A673 (cell line): ENCODE measurements around the gene CKAP4. TPM values are rescaled to one million over a fixed set of nuclear protein-coding genes. Genes with fewer than 3 reads are reported as not detected.
"Not testable (repeated sequence)": the region's sequence is repeated elsewhere in the genome, so short reads cannot be mapped to it uniquely, and the experiment has no call there.

ENCODE experiments used
- BruUV-seq: library from RNA; stranded (reverse); fragments of 400-500 nt; replicated peaks from 2 replicates; lab custom pipeline; 2021; lab: Mats Ljungman, UMichigan
- CTCF ChIA-PET: fragments of 300-600 bp; sonication (Branson Sonifier 250); formaldehyde crosslinking; loops from one replicate; lab custom pipeline; 2022; ENCODE audit warnings: antibody characterized with exemption; lab: Charles Lee
- POLR2A ChIA-PET: fragments of 300-600 bp; sonication (Branson Sonifier 250); formaldehyde crosslinking; loops from one replicate; lab custom pipeline; 2022; ENCODE audit warnings: antibody characterized with exemption; ENCODE audit not compliant: low non-redundant PET; lab: Charles Lee
- DNase-seq: peaks from one replicate; pipeline ENCODE4 v3.0.0-alpha.2; 2015; ENCODE audit warnings: low spot score
- H3K27ac ChIP-seq: fragments of 200-600 bp; sonication (generic); 2 replicates; pipeline ENCODE4 v1.5.1; 2016; ENCODE audit warnings: mixed run types, low read depth, mild to moderate bottlenecking, mixed read lengths, antibody characterized with exemption, low read length; ENCODE audit not compliant: poor library complexity, severe bottlenecking
- H3K27me3 ChIP-seq: fragments of 200-600 bp; sonication (generic); replicated peaks from 2 replicates; pipeline ENCODE4 v1.6.1; 2017; ENCODE audit warnings: mixed run types, low read depth, mild to moderate bottlenecking, mixed read lengths, antibody characterized with exemption, low read length; ENCODE audit not compliant: insufficient read depth, poor library complexity
- H3K36me3 ChIP-seq: fragments of 200-600 bp; sonication (generic); 2 replicates; pipeline ENCODE4 v1.6.1; 2016; ENCODE audit warnings: mixed run types, mild to moderate bottlenecking, mixed read lengths, antibody characterized with exemption, low read length; ENCODE audit not compliant: insufficient read depth, poor library complexity, severe bottlenecking
- H3K4me1 ChIP-seq: fragments of 200-600 bp; sonication (generic); 2 replicates; pipeline ENCODE4 v1.6.1; 2017; ENCODE audit warnings: mixed run types, mild to moderate bottlenecking, mixed read lengths, antibody characterized with exemption, low read length; ENCODE audit not compliant: insufficient read depth, poor library complexity, severe bottlenecking
- H3K4me3 ChIP-seq: fragments of 200-600 bp; sonication (generic); 2 replicates; pipeline ENCODE4 v1.5.1; 2016; ENCODE audit warnings: low read depth, mixed run types, mild to moderate bottlenecking, mixed read lengths, low read length; ENCODE audit not compliant: poor library complexity, severe bottlenecking
- H3K9me3 ChIP-seq: fragments of 200-600 bp; sonication (generic); 2 replicates; pipeline ENCODE4 v1.6.1; 2016; ENCODE audit warnings: mixed run types, low read depth, mild to moderate bottlenecking, mixed read lengths, antibody characterized with exemption, low read length; ENCODE audit not compliant: poor library complexity, severe bottlenecking
- EZH2 ChIP-seq: fragments of 200-600 bp; sonication (generic); IDR thresholded peaks from 2 replicates; pipeline ENCODE4 v1.6.1; 2017; ENCODE audit warnings: borderline replicate concordance, low read depth, mild to moderate bottlenecking, mixed read lengths, antibody characterized with exemption, low read length; ENCODE audit not compliant: poor library complexity, severe bottlenecking
- intact Hi-C: fragments of 100-400 bp; cut with micrococcal nuclease; formaldehyde crosslinking; loops from one replicate; pipeline ENCODE4 v1.10.0; 2022; ENCODE audit not compliant: unreplicated experiment
- total RNA-seq: library from RNA; stranded (reverse); gene quantifications from 2 replicates; pipeline ENCODE4 v1.2.3, GENCODE V29; 2021
- TF ChIP-seq, protein P1 (sequence below): fragments of 300-800, 200-600 bp; sonication (generic); conservative IDR thresholded peaks from 2 replicates; pipeline ENCODE4 v1.5.1; 2017; ENCODE audit warnings: low read depth, mild to moderate bottlenecking, antibody characterized with exemption, low read length, moderate library complexity, mixed read lengths

CKAP4 gene
- total RNA-seq, 1 experiment from 2014 or later: 81.8 TPM

DNA sequence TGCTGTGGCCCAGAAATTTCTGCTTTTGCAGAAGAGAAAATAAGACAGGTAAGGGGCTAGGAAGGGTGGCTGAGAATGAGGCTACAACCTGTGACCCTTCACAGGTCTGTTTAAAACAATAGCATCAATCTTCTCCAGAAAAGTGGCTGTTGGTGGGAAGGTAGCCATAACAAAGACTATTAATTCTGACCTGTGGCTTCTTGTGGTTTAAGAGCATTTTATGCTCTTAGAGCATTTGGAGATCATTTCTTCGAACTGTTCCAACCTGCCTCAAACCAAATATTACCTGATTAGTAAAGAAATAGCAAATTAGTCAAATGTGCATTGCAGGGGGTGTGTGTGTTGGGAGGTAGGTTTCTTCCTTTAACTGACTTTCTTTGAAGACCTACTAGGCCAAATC, 39.5 kb upstream of the CKAP4 start:
- Histone ChIP-seq H3K4me3 (no peak overlapping the region), H3K27ac (no peak overlapping the region), H3K36me3 (no peaks in the 10 kb centered on the region), H3K4me1 (no peaks in the 10 kb centered on the region), H3K9me3 (no peaks in the 10 kb centered on the region), H3K27me3 (no peaks in the 10 kb centered on the region)
- intact Hi-C loops: no loop called here
- no TSS peak for BruUV-seq
- ChIA-PET POLR2A (no interaction called here), CTCF (no interaction called here)
- TF ChIP-seq, protein P1, sequence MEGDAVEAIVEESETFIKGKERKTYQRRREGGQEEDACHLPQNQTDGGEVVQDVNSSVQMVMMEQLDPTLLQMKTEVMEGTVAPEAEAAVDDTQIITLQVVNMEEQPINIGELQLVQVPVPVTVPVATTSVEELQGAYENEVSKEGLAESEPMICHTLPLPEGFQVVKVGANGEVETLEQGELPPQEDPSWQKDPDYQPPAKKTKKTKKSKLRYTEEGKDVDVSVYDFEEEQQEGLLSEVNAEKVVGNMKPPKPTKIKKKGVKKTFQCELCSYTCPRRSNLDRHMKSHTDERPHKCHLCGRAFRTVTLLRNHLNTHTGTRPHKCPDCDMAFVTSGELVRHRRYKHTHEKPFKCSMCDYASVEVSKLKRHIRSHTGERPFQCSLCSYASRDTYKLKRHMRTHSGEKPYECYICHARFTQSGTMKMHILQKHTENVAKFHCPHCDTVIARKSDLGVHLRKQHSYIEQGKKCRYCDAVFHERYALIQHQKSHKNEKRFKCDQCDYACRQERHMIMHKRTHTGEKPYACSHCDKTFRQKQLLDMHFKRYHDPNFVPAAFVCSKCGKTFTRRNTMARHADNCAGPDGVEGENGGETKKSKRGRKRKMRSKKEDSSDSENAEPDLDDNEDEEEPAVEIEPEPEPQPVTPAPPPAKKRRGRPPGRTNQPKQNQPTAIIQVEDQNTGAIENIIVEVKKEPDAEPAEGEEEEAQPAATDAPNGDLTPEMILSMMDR: no peak
- no peak for TF ChIP-seq EZH2
- DNase-seq: no peak

DNA sequence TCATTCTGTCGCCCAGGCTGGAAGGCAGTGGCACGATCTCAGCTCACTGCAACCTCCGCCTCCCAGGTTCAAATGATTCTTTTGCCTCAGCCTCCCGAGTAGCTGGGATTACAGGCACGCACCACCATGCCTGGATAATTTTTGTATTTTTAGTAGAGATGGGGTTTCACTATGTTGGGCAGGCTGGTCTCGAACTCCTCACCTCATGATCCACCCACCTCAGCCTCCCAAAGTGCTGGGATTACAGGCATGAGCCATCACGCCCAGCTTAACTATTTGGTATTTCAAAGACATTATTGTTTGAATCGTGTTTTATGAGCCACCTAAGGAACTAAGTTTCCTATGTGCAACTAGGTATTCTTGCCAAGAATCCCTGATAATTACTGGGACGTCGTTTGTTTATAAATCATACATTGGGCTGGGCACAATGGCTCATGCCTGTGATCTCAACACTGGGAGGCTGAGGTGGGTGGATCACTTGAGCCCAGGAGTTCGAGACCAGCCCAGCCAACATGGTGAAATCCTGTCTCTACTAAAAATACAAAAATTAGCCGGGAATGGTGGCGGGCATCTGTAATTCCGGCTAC, 38.8 kb upstream of the CKAP4 start:
- H3K36me3 ChIP-seq, POLR2A ChIA-PET, H3K4me3 ChIP-seq, H3K4me1 ChIP-seq, BruUV-seq, H3K27me3 ChIP-seq, H3K9me3 ChIP-seq, intact Hi-C loops, DNase-seq, H3K27ac ChIP-seq: not testable (repeated sequence)
- CTCF ChIA-PET: interaction anchor here (0.6 kb wide), 1 partner anchor 1985 kb away, joined by 4 read pairs; no protein-coding TSS in a partner anchor

DNA sequence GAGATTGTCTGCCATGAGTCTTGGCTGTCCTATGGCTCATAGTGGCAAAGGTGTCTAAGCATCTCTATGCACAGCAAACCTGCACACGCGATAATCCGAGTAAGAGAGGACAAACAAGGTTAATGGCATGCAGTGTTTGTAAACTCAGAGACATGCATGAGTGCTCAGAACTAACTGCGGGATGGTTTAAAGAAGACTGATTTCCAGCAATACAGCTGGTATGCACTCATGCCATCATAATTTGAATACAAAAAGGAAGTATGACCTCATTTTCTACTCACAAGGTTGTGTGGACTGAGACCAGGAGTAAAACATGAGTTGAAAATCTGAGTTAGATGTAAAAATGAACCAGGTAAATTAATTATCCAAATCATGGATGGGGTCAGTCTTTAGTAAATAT, 38.2 kb upstream of the CKAP4 start:
- H3K27ac ChIP-seq: no peak overlapping the region
- H3K36me3 ChIP-seq: no peaks in the 10 kb centered on the region
- no peak for DNase-seq
- intact Hi-C loops: no loop called here
- BruUV-seq: no TSS peak
- no peaks in the 10 kb centered on the region for H3K4me1 ChIP-seq
- TF ChIP-seq, protein P1: no peak
- no peak for TF ChIP-seq EZH2
- H3K4me3 ChIP-seq: no peak overlapping the region
- no peaks in the 10 kb centered on the region for H3K27me3 ChIP-seq
- POLR2A ChIA-PET: no interaction called here
- peaks cover 6% of the 10 kb centered on the region for H3K9me3 ChIP-seq
- CTCF ChIA-PET: no interaction called here
